HG03442 (cell line): Measurements from ENCODE around the gene EIF3K.

Experiments
- ATAC-seq: cut with Tn5 transposase; IDR thresholded peaks from one replicate; pipeline ENCODE4 v1.9.1; 2021; ENCODE audit warnings: mild to moderate bottlenecking, moderate library complexity; ENCODE audit not compliant: unreplicated experiment

EIF3K gene

GRCh38 chr19:38665219-38665931, 46.4 kb downstream of the EIF3K start:
- no peak for ATAC-seq

GRCh38 chr19:38665950-38666662, 47.1 kb downstream of the EIF3K start:
- ATAC-seq, result no peak

GRCh38 chr19:38666663-38667511, 47.9 kb downstream of the EIF3K start:
- ATAC-seq, result peak; percentile 67

- ATAC-seq, result no peak
Measured at GRCh38 chr19:38667661-38668171, 48.7 kb downstream of the EIF3K start.

GRCh38 chr19:38669552-38669951, 50.6 kb downstream of the EIF3K start:
- no peak for ATAC-seq

- ATAC-seq, result no peak
Measured at GRCh38 chr19:38670921-38671398, 52.0 kb downstream of the EIF3K start.

- ATAC-seq, result no peak
Measured at GRCh38 chr19:38671654-38672053, 52.7 kb downstream of the EIF3K start.

- no peak for ATAC-seq
Measured at GRCh38 chr19:38673030-38673429, 54.0 kb downstream of the EIF3K start.

GRCh38 chr19:38674388-38675171, 55.6 kb downstream of the EIF3K start:
- ATAC-seq, result no peak

- ATAC-seq, result no peak
Measured at GRCh38 chr19:38675611-38676010, 56.6 kb downstream of the EIF3K start.

GRCh38 chr19:38676023-38676877, 57.3 kb downstream of the EIF3K start:
- ATAC-seq, result no peak

GRCh38 chr19:38676878-38677646, 58.1 kb downstream of the EIF3K start:
- ATAC-seq, result no peak

GRCh38 chr19:38678217-38678890, 59.4 kb downstream of the EIF3K start:
- no peak for ATAC-seq

- no peak for ATAC-seq
Measured at GRCh38 chr19:38678891-38679494, 60.0 kb downstream of the EIF3K start.

GRCh38 chr19:38679839-38680238, 60.9 kb downstream of the EIF3K start:
- no peak for ATAC-seq

GRCh38 chr19:38682195-38682867, 63.3 kb downstream of the EIF3K start:
- no peak for ATAC-seq

GRCh38 chr19:38682872-38683392, 63.9 kb downstream of the EIF3K start:
- ATAC-seq, result no peak
